Transverse colon (tissue), 4 donors: Measurements from ENCODE around the gene ANAPC16. TPM values are rescaled to one million over a fixed set of nuclear protein-coding genes. Genes with fewer than 3 reads are reported as not detected.
"Not testable (repeated sequence)": the region's sequence is repeated elsewhere in the genome, so short reads cannot be mapped to it uniquely, and the experiment has no call there.

ENCODE experiments used
- DNase-seq: peaks from one replicate; pipeline ENCODE4 v3.0.0-alpha.2; 2019
- H3K27ac ChIP-seq, 4 donors: fragments of 200-600 bp; sonication (generic); 2 replicates each; pipeline ENCODE4 v1.5.1; 2016 to 2018; ENCODE audit warnings: inconsistent platforms in 4 of 4
- H3K27me3 ChIP-seq: fragments of 200-600 bp; sonication (generic); 2 replicates; pipeline ENCODE4 v1.5.1; 2017; ENCODE audit warnings: inconsistent platforms
- H3K36me3 ChIP-seq, 4 donors: fragments of 200-600 bp; sonication (generic); 2 replicates each; pipeline ENCODE4 v1.5.1; 2017 to 2019; ENCODE audit warnings: inconsistent platforms in 4 of 4
- H3K4me1 ChIP-seq, 4 donors: fragments of 200-600 bp; sonication (generic); 2 replicates each; pipeline ENCODE4 v1.5.1; 2017 to 2020; ENCODE audit warnings: inconsistent platforms in 4 of 4
- H3K4me3 ChIP-seq, 4 donors: fragments of 200-600 bp; sonication (generic); 1 replicate in 1 of 4; 2 replicates in 3 of 4; pipeline versions ENCODE4 v1.5.1 to v1.6.1; 2017 to 2019; ENCODE audit warnings: inconsistent platforms in 4 of 4
- H3K9me3 ChIP-seq, 2 donors: fragments of 200-600 bp; sonication (generic); 2 replicates each; pipeline ENCODE4 v1.5.1; 2017 to 2019; ENCODE audit warnings: inconsistent platforms in 2 of 2
- CTCF ChIP-seq, 5 experiments: fragments of 200-600 bp in 3 of 5; fragments of 450-650 bp in 2 of 5; sonication (generic) in 3 of 5; IDR thresholded peaks; 1 replicate in 2 of 5; 2 replicates in 3 of 5; pipeline ENCODE4 v1.5.1; 2016 to 2017; ENCODE audit warnings: antibody characterized with exemption in 5 of 5, inconsistent platforms in 3 of 5, mild to moderate bottlenecking in 2 of 5, moderate library complexity in 1 of 5
- EP300 ChIP-seq: sonication (generic); formaldehyde crosslinking; IDR thresholded peaks from one replicate; pipeline ENCODE4 v1.6.1; 2017; ENCODE audit warnings: antibody characterized with exemption, low read depth
- POLR2A ChIP-seq: fragments of 450-650 bp; IDR thresholded peaks from one replicate; pipeline ENCODE4 v1.6.1; 2016; ENCODE audit warnings: antibody characterized with exemption, mild to moderate bottlenecking, moderate library complexity
- POLR2AphosphoS5 ChIP-seq, 3 donors: sonication (generic); formaldehyde crosslinking; IDR thresholded peaks; one replicate each; pipeline ENCODE4 v1.6.1; 2016; ENCODE audit warnings: antibody characterized with exemption in 3 of 3
- WGBS, 2 donors: methylation state at CpG; one replicate each; pipeline ENCODE4 v1.1.5; 2018; ENCODE audit warnings: low coverage in 1 of 2; 5-methylcytosine and 5-hydroxymethylcytosine counted together
- in situ Hi-C, 4 donors: fragments of 200-750 bp; cut with MboI; loops; one replicate each; pipeline versions ENCODE4 v1.15.0 to v1.15.1; 2017; ENCODE audit warnings: low sequenced_read_pairs in 3 of 4, low pct_ligation_motif_present in 1 of 4, low pct_unique_long_range_greater_than_20kb in 1 of 4
- intact Hi-C: fragments of 100-400 bp; cut with DNase I; formaldehyde crosslinking; loops from one replicate; pipeline ENCODE4 v1.15.1; 2023; ENCODE audit warnings: low total_unique reads
- total RNA-seq, 4 donors: library from RNA; depleted of rRNA; stranded (reverse); fragments of >200 nt; gene quantifications; one replicate each; pipeline ENCODE4 v1.1.0, GENCODE V29; 2016

Gene ANAPC16
- total RNA-seq, 4 donors from 2014 or later: 57.6 to 77.4 (median 65.5) TPM

GRCh38 chr10:72244573-72245038 lies 28.8 kb downstream of the ANAPC16 start:
- in situ Hi-C loops (loop anchor here in 2 of 4 donors (10.0 to 25.0 kb wide), 2 partner anchors 90 to 93 kb away; no protein-coding TSS in a partner anchor), intact Hi-C loops (no loop called here)
- Histone ChIP-seq H3K36me3 (no peaks in the 10 kb centered on the region), H3K4me3 (no peak overlapping the region), H3K4me1 (peaks cover 62 to 77% (median 71%) of the 10 kb centered on the region in 4 donors), H3K27me3 (no peaks in the 10 kb centered on the region), H3K9me3 (no peaks in the 10 kb centered on the region), H3K27ac (peak overlapping the region; percentile 93 to 97 (median 94))
- DNase-seq: no peak
- WGBS, 2 donors: 41 to 51% methylated on average over 3 to 5 of the region's 5 CpGs
- TF ChIP-seq EP300 (no peak), POLR2AphosphoS5 (IDR thresholded peaks at IDR 0.05) (no peak), CTCF (IDR thresholded peaks at IDR 0.05) (no peak), POLR2A (no peak)

- H3K36me3 ChIP-seq: no peaks in the 10 kb centered on the region
- H3K27ac ChIP-seq: peak overlapping the region; percentile 93 to 97 (median 94)
These were observed 30.2 kb downstream of the ANAPC16 start for GRCh38 chr10:72245949-72246525.

GRCh38 chr10:72248468-72249151 lies 32.8 kb downstream of the ANAPC16 start:
- in situ Hi-C loops: loop anchor here in 2 of 4 donors (10.0 to 25.0 kb wide), 2 partner anchors 86 to 89 kb away; no protein-coding TSS in a partner anchor
- TF ChIP-seq POLR2AphosphoS5 (IDR thresholded peaks at IDR 0.05) (peak; percentile 85 to 95 (median 91)), EP300 (peak; percentile 99), POLR2A (peak; percentile 68), CTCF (IDR thresholded peaks at IDR 0.05) (no peak)
- 11 to 15% methylated on average over 5 to 10 of the region's 10 CpGs for WGBS, 2 donors
- H3K4me3 ChIP-seq: peak overlapping the region in 1 of 4 donors; percentile 31
- H3K27ac ChIP-seq: peak overlapping the region; percentile 93 to 97 (median 94)
- H3K4me1 ChIP-seq: peaks cover 72 to 92% (median 84%) of the 10 kb centered on the region in 4 donors
- no peaks in the 10 kb centered on the region for H3K27me3 ChIP-seq
- peak; percentile 90 for DNase-seq
- no peaks in the 10 kb centered on the region for H3K9me3 ChIP-seq
- intact Hi-C loops: no loop called here
- no peaks in the 10 kb centered on the region for H3K36me3 ChIP-seq

More at GRCh38 chr10:72245949-72246525, 30.2 kb downstream of the ANAPC16 start:
- DNase-seq: no peak
- TF ChIP-seq POLR2A: no peak
- TF ChIP-seq EP300: no peak
- TF ChIP-seq CTCF (IDR thresholded peaks at IDR 0.05): no peak
- TF ChIP-seq POLR2AphosphoS5 (IDR thresholded peaks at IDR 0.05): no peak
- in situ Hi-C loops (loop anchor here in 2 of 4 donors (10.0 to 25.0 kb wide), 2 partner anchors 89 to 91 kb away; no protein-coding TSS in a partner anchor), intact Hi-C loops (no loop called here)
- Histone ChIP-seq H3K9me3 (no peaks in the 10 kb centered on the region), H3K4me3 (no peak overlapping the region), H3K27me3 (no peaks in the 10 kb centered on the region), H3K4me1 (peaks cover 71 to 91% (median 84%) of the 10 kb centered on the region in 4 donors)
- WGBS, 2 donors: 26% methylated on average over 3 of the region's 3 CpGs; no CpG with 5 or more reads in 1 of the 2 donors

- Histone ChIP-seq H3K27ac (peak overlapping the region; percentile 93 to 97 (median 94)), H3K4me1 (peaks cover 72 to 92% (median 84%) of the 10 kb centered on the region in 4 donors)
- in situ Hi-C loops: loop anchor here in 2 of 4 donors (10.0 to 25.0 kb wide), 2 partner anchors 85 to 88 kb away; no protein-coding TSS in a partner anchor
- H3K4me3 ChIP-seq, DNase-seq, H3K36me3 ChIP-seq, intact Hi-C loops, H3K27me3 ChIP-seq, H3K9me3 ChIP-seq: not testable (repeated sequence)
- 85 to 87% methylated on average over 3 to 17 of the region's 17 CpGs for WGBS, 2 donors
These were observed 33.5 kb downstream of the ANAPC16 start for GRCh38 chr10:72249176-72249862.
